DOHH2 (cell line): ENCODE data around the gene ODC1.
"Not testable (repeated sequence)": the region's sequence is repeated elsewhere in the genome, so short reads cannot be mapped to it uniquely, and the experiment has no call there.

Source experiments
- H3F3A ChIP-seq: fragments of 200-600 bp; sonication (generic), shearing (Covaris generic); 2 replicates; pipeline ENCODE4 v1.6.0; 2016; ENCODE audit warnings: antibody characterized with exemption, mild to moderate bottlenecking; ENCODE audit not compliant: control insufficient read depth, insufficient read depth
- H3K27ac ChIP-seq: fragments of 200-600 bp; sonication (generic); 2 replicates; pipeline ENCODE4 v1.5.1; 2014; ENCODE audit warnings: low read depth, mild to moderate bottlenecking, low read length, moderate library complexity
- H3K27me3 ChIP-seq: fragments of 200-600 bp; sonication (generic); 2 replicates; pipeline ENCODE4 v1.6.1; 2014; ENCODE audit warnings: mild to moderate bottlenecking, low read length, mixed read lengths; ENCODE audit not compliant: control insufficient read depth
- H3K36me3 ChIP-seq: fragments of 200-600 bp; sonication (generic); 2 replicates; pipeline ENCODE4 v1.6.1; 2014; ENCODE audit warnings: mild to moderate bottlenecking, low read length, moderate library complexity, mixed read lengths; ENCODE audit not compliant: control insufficient read depth
- H3K4me1 ChIP-seq: fragments of 200-600 bp; sonication (generic); 2 replicates; pipeline ENCODE4 v1.6.1; 2014; ENCODE audit warnings: mild to moderate bottlenecking, low read length, mixed read lengths; ENCODE audit not compliant: control insufficient read depth
- H3K4me2 ChIP-seq: fragments of 200-600 bp; sonication (generic); 2 replicates; pipeline ENCODE4 v1.6.0; 2014; ENCODE audit warnings: mild to moderate bottlenecking, low read length, moderate library complexity
- H3K4me3 ChIP-seq: fragments of 200-600 bp; sonication (generic); 2 replicates; pipeline ENCODE4 v1.5.1; 2014; ENCODE audit warnings: mild to moderate bottlenecking, low read length, mixed read lengths
- H3K79me2 ChIP-seq: fragments of 200-600 bp; sonication (generic); 2 replicates; pipeline ENCODE4 v1.6.1; 2014; ENCODE audit warnings: mild to moderate bottlenecking, low read length, mixed read lengths; ENCODE audit not compliant: control insufficient read depth
- H3K9me2 ChIP-seq: fragments of 200-600 bp; sonication (generic); replicated peaks from 2 replicates; pipeline ENCODE4 v1.6.1; 2014; ENCODE audit warnings: mild to moderate bottlenecking, low read length, mixed read lengths; ENCODE audit not compliant: control insufficient read depth
- H3K9me3 ChIP-seq: fragments of 200-600 bp; sonication (generic); 2 replicates; pipeline ENCODE4 v1.6.1; 2014; ENCODE audit warnings: antibody characterized with exemption, low read length, mixed read lengths; ENCODE audit not compliant: control insufficient read depth, insufficient read depth
- H4K20me1 ChIP-seq: fragments of 200-600 bp; sonication (generic); 2 replicates; pipeline ENCODE4 v1.6.0; 2014; ENCODE audit warnings: low read depth, mild to moderate bottlenecking, antibody characterized with exemption, low read length, moderate library complexity; ENCODE audit not compliant: control insufficient read depth, insufficient read depth
- CTCF ChIP-seq: fragments of 200-600 bp; sonication (generic); IDR thresholded peaks from one replicate; pipeline ENCODE4 v1.5.1; 2014; ENCODE audit warnings: antibody characterized with exemption, mild to moderate bottlenecking, low read depth, low read length; ENCODE audit not compliant: poor library complexity, severe bottlenecking
- EZH2phosphoT487 ChIP-seq: fragments of 200-600 bp; sonication (generic); IDR thresholded peaks from 2 replicates; pipeline ENCODE4 v1.6.1; 2017; ENCODE audit warnings: borderline replicate concordance, mild to moderate bottlenecking, antibody characterized with exemption, low read length, moderate library complexity, mixed read lengths

The ODC1 gene

GRCh38 chr2:10462178-10463083, 14.3 kb upstream of the ODC1 start:
- no peak overlapping the region for H3K4me3 ChIP-seq
- peaks cover 10% of the 10 kb centered on the region; the same call in 1 of the 2 replicates for H3K27me3 ChIP-seq
- no peaks in the 10 kb centered on the region for H3K4me1 ChIP-seq
- H3K4me2 ChIP-seq, result no peak overlapping the region
- H3F3A ChIP-seq, result no peaks in the 10 kb centered on the region
- H3K36me3 ChIP-seq, result no peaks in the 10 kb centered on the region
- H3K9me3 ChIP-seq, result no peaks in the 10 kb centered on the region
- TF ChIP-seq EZH2phosphoT487 (no peak), CTCF (no peak)
- no peaks in the 10 kb centered on the region for H3K9me2 ChIP-seq
- no peaks in the 10 kb centered on the region for H4K20me1 ChIP-seq
- H3K27ac ChIP-seq, result no peak overlapping the region
- H3K79me2 ChIP-seq, result no peaks in the 10 kb centered on the region

GRCh38 chr2:10460366-10460796, 12.3 kb upstream of the ODC1 start:
- no peaks in the 10 kb centered on the region for H3K9me2 ChIP-seq
- H3K36me3 ChIP-seq, result no peaks in the 10 kb centered on the region
- no peaks in the 10 kb centered on the region for H3K79me2 ChIP-seq
- H3F3A ChIP-seq, result no peaks in the 10 kb centered on the region
- TF ChIP-seq EZH2phosphoT487 (no peak), CTCF (no peak)
- no peaks in the 10 kb centered on the region for H4K20me1 ChIP-seq
- no peak overlapping the region for H3K4me3 ChIP-seq
- no peaks in the 10 kb centered on the region for H3K4me1 ChIP-seq
- H3K27me3 ChIP-seq, result peaks cover 10% of the 10 kb centered on the region; the same call in 1 of the 2 replicates
- H3K9me3 ChIP-seq, result no peaks in the 10 kb centered on the region
- no peak overlapping the region for H3K27ac ChIP-seq
- no peak overlapping the region for H3K4me2 ChIP-seq

GRCh38 chr2:10457846-10458598, 9.9 kb upstream of the ODC1 start:
- Histone ChIP-seq H3K79me2 (no peaks in the 10 kb centered on the region), H3K4me2 (no peak overlapping the region), H3K4me1 (no peaks in the 10 kb centered on the region), H3K9me2 (no peaks in the 10 kb centered on the region), H3F3A (no peaks in the 10 kb centered on the region), H3K27ac (no peak overlapping the region), H3K27me3 (peaks cover 10% of the 10 kb centered on the region; the same call in 1 of the 2 replicates), H4K20me1 (no peaks in the 10 kb centered on the region), H3K4me3 (no peak overlapping the region), H3K36me3 (no peaks in the 10 kb centered on the region), H3K9me3 (no peaks in the 10 kb centered on the region)
- no peak for TF ChIP-seq EZH2phosphoT487
- no peak for TF ChIP-seq CTCF

GRCh38 chr2:10457195-10457594, 9.1 kb upstream of the ODC1 start:
- H3K4me1 ChIP-seq, H3K4me2 ChIP-seq, H3F3A ChIP-seq, H3K9me3 ChIP-seq, H4K20me1 ChIP-seq, H3K27ac ChIP-seq, H3K79me2 ChIP-seq, H3K36me3 ChIP-seq, H3K4me3 ChIP-seq, H3K9me2 ChIP-seq: not testable (repeated sequence)
- peaks cover 10% of the 10 kb centered on the region; the same call in 1 of the 2 replicates for H3K27me3 ChIP-seq
